HCT116 (cell line): ENCODE results near the gene WDR93. TPM values are rescaled to one million over a fixed set of nuclear protein-coding genes. Genes with fewer than 3 reads are reported as not detected.

Source experiments
- ATAC-seq: fragments of 200-7000 bp; cut with Tn5 transposase; 2 replicates; pipeline ENCODE4 v1.9.1; 2020; ENCODE audit warnings: mild to moderate bottlenecking, moderate library complexity
- BruUV-seq: library from RNA; stranded (reverse); fragments of 400-500 nt; replicated peaks from 2 replicates; lab custom pipeline; 2021; lab: Mats Ljungman, UMichigan
- CTCF ChIA-PET: fragments of 300-600 bp; sonication (Branson Sonifier 250); formaldehyde crosslinking; loops from one replicate; lab custom pipeline; 2021; ENCODE audit warnings: antibody characterized with exemption; lab: Charles Lee
- POLR2A ChIA-PET: fragments of 300-600, 350-600 bp; sonication (Branson Sonifier 250); formaldehyde crosslinking; loops from one replicate; lab custom pipeline; 2021; ENCODE audit warnings: antibody characterized with exemption; lab: Charles Lee
- RAD21 ChIA-PET, 2 experiments: fragments of 300-600 bp; sonication (Branson Sonifier 250); formaldehyde crosslinking; loops; one replicate each; lab custom pipeline; 2023; ENCODE audit warnings: low total read pairs in 2 of 2; ENCODE audit not compliant: uncharacterized antibody in 2 of 2, unreplicated experiment in 2 of 2, low non-redundant PET in 1 of 2; lab: Charles Lee
- DNase-seq: peaks from one replicate; pipeline ENCODE4 v3.0.0-alpha.2; 2010; ENCODE audit warnings: low read depth, low spot score
- H2AFZ ChIP-seq: fragments of 200-600 bp; shearing (Covaris generic), sonication (generic); 2 replicates; pipeline ENCODE4 v1.6.1; 2017; ENCODE audit warnings: low read depth, mixed run types, mixed read lengths, antibody characterized with exemption, low read length; ENCODE audit not compliant: poor library complexity, severe bottlenecking
- H3K27ac ChIP-seq: 2 replicates; pipeline ENCODE4 v1.5.1; 2012; ENCODE audit warnings: low read depth, low read length
- H3K27me3 ChIP-seq: fragments of 200-600 bp; sonication (generic); 2 replicates; pipeline ENCODE4 v1.6.1; 2016; ENCODE audit warnings: mixed run types, low read length, mixed read lengths; ENCODE audit not compliant: insufficient read depth
- H3K36me3 ChIP-seq, 2 experiments: fragments of 200-500 bp in 1 of 2; fragments of 200-600 bp in 1 of 2; sonication (Bioruptor generic) in 1 of 2; sonication (generic) in 1 of 2; 2 replicates each; pipeline versions ENCODE4 v1.5.1 to v1.6.1; 2014 to 2016; ENCODE audit warnings: low read length in 2 of 2, inconsistent platforms in 1 of 2, mixed read lengths in 1 of 2, mixed run types in 1 of 2; ENCODE audit not compliant: insufficient read depth in 2 of 2, control insufficient read depth in 1 of 2
- H3K4me1 ChIP-seq, 2 experiments: fragments of 200-600 bp in 1 of 2; sonication (generic) in 1 of 2; 2 replicates each; pipeline versions ENCODE4 v1.5.1 to v1.6.1; 2012 to 2017; ENCODE audit warnings: low read length in 2 of 2, inconsistent platforms in 1 of 2, mild to moderate bottlenecking in 1 of 2, mixed read lengths in 1 of 2, mixed run types in 1 of 2, moderate library complexity in 1 of 2; ENCODE audit not compliant: insufficient read depth in 2 of 2, control insufficient read depth in 1 of 2
- H3K4me2 ChIP-seq: fragments of 200-600 bp; sonication (generic); 2 replicates; pipeline ENCODE4 v1.6.1; 2017; ENCODE audit warnings: mixed run types, low read length, mixed read lengths
- H3K4me3 ChIP-seq, 2 experiments: fragments of 200-600 bp in 1 of 2; sonication (generic) in 1 of 2; replicated peaks in 1 of 2; 2 replicates each; pipeline ENCODE4 v1.5.1; 2011 to 2016; ENCODE audit warnings: low read length in 2 of 2, control low read depth in 1 of 2, low read depth in 1 of 2, mild to moderate bottlenecking in 1 of 2, mixed read lengths in 1 of 2, mixed run types in 1 of 2
- H3K79me2 ChIP-seq: fragments of 200-600 bp; sonication (generic); 2 replicates; pipeline ENCODE4 v1.6.1; 2017; ENCODE audit warnings: mild to moderate bottlenecking, mixed run types, low read length, moderate library complexity, mixed read lengths; ENCODE audit not compliant: insufficient read depth
- H3K9ac ChIP-seq: fragments of 200-600 bp; sonication (generic); 2 replicates; pipeline ENCODE4 v1.6.1; 2016; ENCODE audit warnings: low read length, mixed read lengths
- H3K9me2 ChIP-seq: fragments of 200-600 bp; sonication (generic), shearing (Covaris generic); 2 replicates; pipeline ENCODE4 v1.6.1; 2017; ENCODE audit warnings: mixed run types, mild to moderate bottlenecking, moderate library complexity; ENCODE audit not compliant: insufficient read depth
- H3K9me3 ChIP-seq, 2 experiments: fragments of 200-500 bp in 1 of 2; fragments of 200-600 bp in 1 of 2; sonication (Bioruptor generic) in 1 of 2; sonication (generic) in 1 of 2; 2 replicates each; pipeline ENCODE4 v1.6.1; 2014 to 2017; ENCODE audit warnings: low read length in 2 of 2, mixed read lengths in 2 of 2, inconsistent platforms in 1 of 2, low read depth in 1 of 2, mild to moderate bottlenecking in 1 of 2, mixed run types in 1 of 2, moderate library complexity in 1 of 2; ENCODE audit not compliant: control insufficient read depth in 1 of 2, insufficient read depth in 1 of 2
- H4K20me1 ChIP-seq: fragments of 200-600 bp; sonication (generic), shearing (Covaris generic); 2 replicates; pipeline ENCODE4 v1.6.1; 2017; ENCODE audit warnings: mixed run types, mild to moderate bottlenecking, moderate library complexity; ENCODE audit not compliant: insufficient read depth
- CEBPB ChIP-seq: IDR thresholded peaks from 2 replicates; pipeline ENCODE4 v1.6.1; 2012; ENCODE audit warnings: low read depth
- EZH2 ChIP-seq: fragments of 200-600 bp; sonication (generic); IDR thresholded peaks from 2 replicates; pipeline ENCODE4 v1.6.1; 2017; ENCODE audit warnings: antibody characterized with exemption, mixed run types
- EZH2phosphoT487 ChIP-seq: fragments of 200-600 bp; IDR thresholded peaks from 2 replicates; pipeline ENCODE4 v1.6.1; 2018; ENCODE audit warnings: antibody characterized with exemption, borderline replicate concordance
- JUND ChIP-seq: IDR thresholded peaks from 2 replicates; pipeline ENCODE4 v1.6.1; 2012
- POLR2A ChIP-seq: IDR thresholded peaks from 2 replicates; pipeline ENCODE4 v1.7.0; 2011; ENCODE audit warnings: borderline replicate concordance; ENCODE audit not compliant: insufficient read depth, insufficient read length; ENCODE audit errors: extremely low read depth
- POLR2AphosphoS5 ChIP-seq: IDR thresholded peaks from 2 replicates; pipeline ENCODE4 v1.6.1; 2011; ENCODE audit warnings: mild to moderate bottlenecking, low read depth, low read length, moderate library complexity
- SP1 ChIP-seq: IDR thresholded peaks from 2 replicates; pipeline ENCODE4 v1.6.1; 2012; ENCODE audit warnings: low read depth
- TCF7L2 ChIP-seq: IDR thresholded peaks from 2 replicates; pipeline ENCODE4 v1.7.0; 2011; ENCODE audit warnings: borderline replicate concordance, inconsistent platforms; ENCODE audit not compliant: insufficient read depth, insufficient read length; ENCODE audit errors: extremely low read depth
- ZNF274 ChIP-seq: fragments of 200-500 bp; sonication (Bioruptor generic); IDR thresholded peaks from 2 replicates; pipeline ENCODE4 v1.6.1; 2014; ENCODE audit warnings: mild to moderate bottlenecking, low read depth, low read length, inconsistent platforms
- intact Hi-C: fragments of 100-400 bp; cut with micrococcal nuclease; formaldehyde crosslinking; loops from 2 replicates; pipeline ENCODE4 v1.10.0; 2022
- total RNA-seq: library from RNA; stranded (reverse); gene quantifications from one replicate; pipeline ENCODE4 v1.2.1, GENCODE V29; 2021; ENCODE audit not compliant: unreplicated experiment

The WDR93 gene
- total RNA-seq, 1 experiment from 2014 or later, result 0.42 TPM

- Histone ChIP-seq H2AFZ (no peak overlapping the region), H3K9me2 (no peaks in the 10 kb centered on the region), H4K20me1 (no peaks in the 10 kb centered on the region), H3K27ac (no peak overlapping the region), H3K4me2 (no peak overlapping the region), H3K4me3 (no peak overlapping the region), H3K79me2 (no peaks in the 10 kb centered on the region), H3K9ac (no peak overlapping the region), H3K4me1 (peaks cover 0 to 4% of the 10 kb centered on the region in 2 experiments; a peak in 2 of 4 replicates), H3K36me3 (no peaks in the 10 kb centered on the region), H3K9me3 (no peaks in the 10 kb centered on the region), H3K27me3 (no peaks in the 10 kb centered on the region)
- TF ChIP-seq POLR2A (no peak), SP1 (no peak), ZNF274 (no peak)
- no TSS peak for BruUV-seq
- intact Hi-C loops, result no loop called here
- DNase-seq (no peak), ATAC-seq (no peak)
- RAD21 ChIA-PET, result no interaction called here
- POLR2A ChIA-PET, result no interaction called here
- CTCF ChIA-PET, result no interaction called here
Observed at GRCh38 chr15:89649013-89649625, 41.5 kb upstream of the WDR93 start.

- intact Hi-C loops, result no loop called here
- no peak for TF ChIP-seq TCF7L2
- TF ChIP-seq POLR2AphosphoS5, result no peak
- no peak for TF ChIP-seq EZH2phosphoT487
- no peak for TF ChIP-seq CEBPB
- no peak for TF ChIP-seq EZH2
- TF ChIP-seq JUND, result no peak
Observed at GRCh38 chr15:89649716-89650115, 40.9 kb upstream of the WDR93 start.

More at GRCh38 chr15:89649716-89650115, 40.9 kb upstream of the WDR93 start:
- POLR2A ChIA-PET, result no interaction called here
- Histone ChIP-seq H3K36me3 (no peaks in the 10 kb centered on the region), H3K9me3 (no peaks in the 10 kb centered on the region), H3K27me3 (no peaks in the 10 kb centered on the region), H3K4me3 (no peak overlapping the region), H2AFZ (no peak overlapping the region), H3K27ac (no peak overlapping the region), H3K79me2 (no peaks in the 10 kb centered on the region), H3K9ac (no peak overlapping the region), H3K9me2 (no peaks in the 10 kb centered on the region), H3K4me1 (peaks cover 0 to 4% of the 10 kb centered on the region in 2 experiments; a peak in 2 of 4 replicates), H4K20me1 (no peaks in the 10 kb centered on the region), H3K4me2 (no peak overlapping the region)
- no peak for ATAC-seq
- RAD21 ChIA-PET, result no interaction called here
- CTCF ChIA-PET, result no interaction called here
- BruUV-seq, result no TSS peak
- no peak for DNase-seq
